ENCODE results near the gene CD244.
A peak's percentile ranks its signal among the peaks of the same experiment; 100 is the strongest.
"Not testable (repeated sequence)": the region's sequence is repeated elsewhere in the genome, so short reads cannot be mapped to it uniquely, and the experiment has no call there.

The CD244 gene

DNA sequence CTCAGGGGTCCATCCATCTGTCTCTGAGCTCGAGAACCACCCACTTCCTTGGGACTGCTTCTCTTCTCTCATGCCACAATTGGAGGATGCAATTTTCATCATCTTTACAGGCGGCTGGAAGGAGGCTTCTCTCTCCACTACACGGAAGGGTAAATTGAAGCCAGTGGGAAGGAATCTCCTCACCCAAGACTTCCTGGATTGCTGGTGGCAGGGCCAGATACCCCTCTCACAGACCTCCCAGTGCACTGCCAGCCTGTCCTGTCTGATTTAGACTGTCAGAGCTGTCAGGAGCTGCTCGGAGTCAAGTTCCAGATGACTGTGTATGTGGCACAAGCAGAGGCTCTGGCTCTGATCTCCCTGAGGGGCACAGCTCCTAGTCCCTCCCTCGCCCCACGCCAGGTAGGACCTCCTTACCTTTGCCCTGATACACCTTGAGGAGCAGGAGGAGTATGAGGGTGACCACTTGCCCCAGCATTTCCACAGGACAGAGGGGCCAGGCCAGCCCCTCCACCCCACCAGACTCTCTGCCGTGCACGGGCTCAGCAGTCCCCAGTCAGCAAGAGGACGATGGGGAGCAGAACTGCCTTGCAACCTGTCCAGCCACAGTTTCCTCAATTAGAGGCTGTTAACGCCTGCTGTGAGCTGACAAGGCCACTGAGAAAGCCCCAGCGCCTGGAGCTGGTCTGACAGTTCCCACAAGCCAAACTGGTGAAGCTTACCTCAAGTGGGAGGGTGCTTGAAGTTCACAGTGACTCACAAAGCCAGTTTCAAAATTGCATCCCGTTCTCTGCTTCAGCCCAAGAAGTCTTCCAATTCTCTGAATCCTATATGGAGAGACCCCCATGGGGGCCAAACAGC is at the start of gene CD244:
Gene CD244 (minus strand): TSS at position 685 of the 858 bp plus-strand sequence. CDS start 210 bp downstream, at position 475.
- DNase-seq (ENCODE audit: low spot score) = peak; percentile 70
- H3K27me3 Mint-ChIP-seq (ENCODE audit: low read depth) = peaks cover 2% of the 10 kb centered on the region
- H3K9me3 Mint-ChIP-seq = no peaks in the 10 kb centered on the region
- H3K4me3 Mint-ChIP-seq = peak within 1 kb of the TSS; percentile 39
- no peaks in the 10 kb centered on the region for H3K36me3 Mint-ChIP-seq (ENCODE audit: low read depth)
- H3K27ac Mint-ChIP-seq = peak within 1 kb of the TSS; percentile 60
- peaks cover 20% of the 10 kb centered on the region for H3K4me1 Mint-ChIP-seq (ENCODE audit: low read depth)

DNA sequence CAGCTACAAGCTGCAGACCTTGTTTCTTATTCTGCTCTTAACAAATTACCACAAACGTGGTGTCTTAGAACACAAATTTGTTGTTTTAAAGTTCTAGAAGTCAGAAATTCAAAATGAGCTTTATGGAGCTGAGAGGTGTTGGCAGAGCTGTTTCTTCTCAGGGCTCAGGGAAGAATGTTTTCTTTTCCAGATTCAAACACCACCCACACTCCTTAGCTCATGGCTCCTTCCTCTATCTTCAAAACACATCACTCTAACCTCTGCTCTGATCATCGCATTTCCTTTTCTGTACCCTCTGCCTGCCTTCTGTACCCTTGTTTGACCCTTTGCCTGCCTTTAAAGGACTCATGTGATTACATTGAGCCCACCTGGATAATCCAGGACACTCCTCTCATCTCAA is 49.2 kb upstream of the CD244 start:
- Mint-ChIP-seq H3K36me3 (ENCODE audit: low read depth) (no peaks in the 10 kb centered on the region), H3K27me3 (ENCODE audit: low read depth) (peaks cover 18% of the 10 kb centered on the region), H3K4me3 (no peak overlapping the region), H3K9me3 (no peaks in the 10 kb centered on the region), H3K27ac (no peak overlapping the region), H3K4me1 (ENCODE audit: low read depth) (no peaks in the 10 kb centered on the region)
- no peak for DNase-seq (ENCODE audit: low spot score)

DNA sequence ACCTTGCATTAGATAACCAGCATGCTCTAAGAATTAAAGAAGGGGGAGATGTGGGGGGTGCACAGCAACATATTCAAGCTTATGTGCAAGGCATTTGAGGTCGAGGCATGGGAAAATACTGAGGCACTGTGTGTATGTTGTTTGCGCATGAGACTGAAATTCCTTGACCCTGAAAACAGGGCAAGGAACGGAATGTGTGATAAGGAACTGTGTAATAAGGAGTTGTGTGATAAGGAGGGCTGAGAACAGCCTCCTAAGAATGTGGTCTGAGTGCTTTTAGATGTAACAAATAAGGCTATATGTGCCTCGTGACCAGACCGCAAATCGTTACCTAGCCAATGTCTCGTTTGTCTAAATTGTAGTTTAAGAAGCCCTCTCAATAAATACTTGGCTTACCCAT is 48.8 kb upstream of the CD244 start:
- H3K4me3 Mint-ChIP-seq = no peak overlapping the region
- no peaks in the 10 kb centered on the region for H3K9me3 Mint-ChIP-seq
- no peak overlapping the region for H3K27ac Mint-ChIP-seq
- no peaks in the 10 kb centered on the region for H3K36me3 Mint-ChIP-seq (ENCODE audit: low read depth)
- peaks cover 13% of the 10 kb centered on the region for H3K27me3 Mint-ChIP-seq (ENCODE audit: low read depth)
- H3K4me1 Mint-ChIP-seq (ENCODE audit: low read depth) = no peaks in the 10 kb centered on the region
- no peak for DNase-seq (ENCODE audit: low spot score)

- Mint-ChIP-seq H3K4me1 (ENCODE audit: low read depth) (no peaks in the 10 kb centered on the region), H3K27me3 (ENCODE audit: low read depth) (peaks cover 4% of the 10 kb centered on the region), H3K4me3 (no peak overlapping the region), H3K36me3 (ENCODE audit: low read depth) (no peaks in the 10 kb centered on the region), H3K9me3 (no peaks in the 10 kb centered on the region), H3K27ac (no peak overlapping the region)
- DNase-seq (ENCODE audit: low spot score) = no peak
Measured at GRCh38 chr1:160910170-160910750, 47.6 kb upstream of the CD244 start.

DNA sequence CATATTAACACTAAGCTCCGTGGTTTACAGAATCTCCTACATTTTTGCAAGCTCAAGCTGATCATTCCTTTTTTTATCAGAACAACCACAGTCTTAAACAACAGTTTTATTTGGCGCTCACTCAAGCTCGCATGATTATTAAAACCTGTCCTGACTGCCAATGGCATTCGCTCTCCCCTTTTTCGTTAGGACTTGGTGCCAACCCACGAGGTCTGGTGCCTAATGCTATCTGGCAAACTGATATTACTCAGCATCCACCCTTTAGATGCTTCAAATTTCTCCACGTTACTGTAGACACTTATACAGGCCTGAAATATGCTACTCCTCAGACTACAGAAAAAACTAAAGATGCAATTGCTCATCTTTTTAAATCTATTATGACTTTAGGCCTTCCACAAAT is 45.3 kb upstream of the CD244 start:
- Mint-ChIP-seq H3K4me1 (ENCODE audit: low read depth) (no peaks in the 10 kb centered on the region), H3K4me3 (no peak overlapping the region), H3K27me3 (ENCODE audit: low read depth) (peaks cover 11% of the 10 kb centered on the region), H3K9me3 (no peaks in the 10 kb centered on the region), H3K27ac (no peak overlapping the region), H3K36me3 (ENCODE audit: low read depth) (no peaks in the 10 kb centered on the region)
- DNase-seq (ENCODE audit: low spot score) = no peak

- Mint-ChIP-seq H3K36me3 (ENCODE audit: low read depth) (no peaks in the 10 kb centered on the region), H3K4me3 (no peak overlapping the region), H3K27me3 (ENCODE audit: low read depth) (peaks cover 20% of the 10 kb centered on the region), H3K9me3 (no peaks in the 10 kb centered on the region), H3K27ac (no peak overlapping the region), H3K4me1 (ENCODE audit: low read depth) (no peaks in the 10 kb centered on the region)
- no peak for DNase-seq (ENCODE audit: low spot score)
Measured at GRCh38 chr1:160905617-160905989, 42.9 kb upstream of the CD244 start.

GRCh38 chr1:160904783-160905616 is 42.3 kb upstream of the CD244 start:
- Mint-ChIP-seq H3K4me3 (no peak overlapping the region), H3K4me1 (ENCODE audit: low read depth) (no peaks in the 10 kb centered on the region), H3K27me3 (ENCODE audit: low read depth) (peaks cover 21% of the 10 kb centered on the region), H3K9me3 (no peaks in the 10 kb centered on the region), H3K36me3 (ENCODE audit: low read depth) (no peaks in the 10 kb centered on the region), H3K27ac (no peak overlapping the region)
- DNase-seq (ENCODE audit: low spot score) = no peak

GRCh38 chr1:160902251-160902650 is 39.6 kb upstream of the CD244 start:
- peaks cover 39% of the 10 kb centered on the region for H3K27me3 Mint-ChIP-seq (ENCODE audit: low read depth)
- not testable (repeated sequence) for H3K4me1 Mint-ChIP-seq (ENCODE audit: low read depth); H3K4me3 Mint-ChIP-seq; DNase-seq (ENCODE audit: low spot score); H3K36me3 Mint-ChIP-seq (ENCODE audit: low read depth); H3K9me3 Mint-ChIP-seq; H3K27ac Mint-ChIP-seq

DNA sequence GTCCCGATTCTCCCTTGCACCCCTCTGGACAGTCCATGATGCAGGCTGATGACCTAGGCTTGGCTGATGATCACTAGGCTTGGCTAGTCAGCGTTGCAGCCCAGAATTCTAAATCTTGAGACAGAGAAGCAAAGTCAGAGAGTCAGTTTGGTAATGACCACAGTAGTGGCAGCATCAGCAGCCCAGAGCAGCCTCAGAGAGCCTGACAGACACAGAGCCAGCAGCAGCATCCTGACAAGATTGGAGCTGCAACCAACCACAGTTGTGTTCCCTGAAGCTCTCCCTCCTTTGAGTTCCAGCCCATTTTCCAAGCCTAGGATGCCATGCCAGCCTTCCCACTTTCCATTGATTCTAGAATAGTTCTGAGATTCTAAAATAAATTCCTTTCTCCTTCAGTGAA is 39.1 kb upstream of the CD244 start:
- Mint-ChIP-seq H3K4me1 (ENCODE audit: low read depth) (no peaks in the 10 kb centered on the region), H3K9me3 (no peaks in the 10 kb centered on the region), H3K36me3 (ENCODE audit: low read depth) (no peaks in the 10 kb centered on the region), H3K4me3 (no peak overlapping the region), H3K27ac (no peak overlapping the region), H3K27me3 (ENCODE audit: low read depth) (peaks cover 42% of the 10 kb centered on the region)
- DNase-seq (ENCODE audit: low spot score) = no peak

- not testable (repeated sequence) for H3K4me1 Mint-ChIP-seq (ENCODE audit: low read depth); H3K27ac Mint-ChIP-seq; DNase-seq (ENCODE audit: low spot score); H3K36me3 Mint-ChIP-seq (ENCODE audit: low read depth); H3K9me3 Mint-ChIP-seq; H3K4me3 Mint-ChIP-seq
- H3K27me3 Mint-ChIP-seq (ENCODE audit: low read depth) = peaks cover 52% of the 10 kb centered on the region
Measured at GRCh38 chr1:160900683-160901082, 38.0 kb upstream of the CD244 start.

DNA sequence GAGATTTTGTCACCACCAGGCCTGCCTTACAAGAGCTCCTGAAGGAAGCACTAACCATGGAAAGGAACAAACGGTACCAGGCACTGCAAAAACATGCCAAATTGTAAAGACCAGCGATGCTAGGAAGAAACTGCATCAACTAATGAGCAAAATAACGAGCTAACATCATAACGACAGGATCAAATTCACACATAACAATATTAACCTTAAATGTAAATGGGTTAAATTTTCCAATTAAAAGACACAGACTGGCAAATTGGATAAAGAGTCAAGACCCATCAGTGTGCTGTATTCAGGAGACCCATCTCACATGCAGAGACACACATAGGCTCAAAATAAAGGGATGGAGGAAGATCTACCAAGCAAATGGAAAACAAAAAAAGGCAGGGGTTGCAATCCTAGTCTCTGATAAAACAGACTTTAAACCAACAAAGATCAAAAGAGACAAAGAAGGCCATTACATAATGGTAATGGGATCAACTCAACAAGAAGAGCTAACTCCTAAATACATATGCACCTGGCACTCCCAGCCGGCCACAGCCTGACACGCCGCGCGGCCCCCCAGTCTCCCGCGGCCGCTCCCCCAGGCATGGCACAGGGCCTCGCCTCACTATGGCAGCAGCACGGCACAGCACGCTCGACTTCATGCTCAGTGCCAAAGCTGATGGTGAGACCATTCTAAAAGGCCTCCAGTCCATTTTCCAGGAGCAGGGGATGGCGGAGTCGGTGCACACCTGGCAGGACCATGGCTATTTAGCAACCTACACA is 31.9 kb upstream of the CD244 start:
- Mint-ChIP-seq H3K9me3 (peaks cover 13% of the 10 kb centered on the region), H3K27me3 (ENCODE audit: low read depth) (peaks cover 72% of the 10 kb centered on the region)
- DNase-seq (ENCODE audit: low spot score); H3K36me3 Mint-ChIP-seq (ENCODE audit: low read depth); H3K4me1 Mint-ChIP-seq (ENCODE audit: low read depth); H3K27ac Mint-ChIP-seq; H3K4me3 Mint-ChIP-seq: not testable (repeated sequence)

GRCh38 chr1:160891474-160891873 is 28.8 kb upstream of the CD244 start:
- peaks cover 55% of the 10 kb centered on the region for H3K27me3 Mint-ChIP-seq (ENCODE audit: low read depth)
- no peaks in the 10 kb centered on the region for H3K4me1 Mint-ChIP-seq (ENCODE audit: low read depth)
- no peaks in the 10 kb centered on the region for H3K36me3 Mint-ChIP-seq (ENCODE audit: low read depth)

DNA sequence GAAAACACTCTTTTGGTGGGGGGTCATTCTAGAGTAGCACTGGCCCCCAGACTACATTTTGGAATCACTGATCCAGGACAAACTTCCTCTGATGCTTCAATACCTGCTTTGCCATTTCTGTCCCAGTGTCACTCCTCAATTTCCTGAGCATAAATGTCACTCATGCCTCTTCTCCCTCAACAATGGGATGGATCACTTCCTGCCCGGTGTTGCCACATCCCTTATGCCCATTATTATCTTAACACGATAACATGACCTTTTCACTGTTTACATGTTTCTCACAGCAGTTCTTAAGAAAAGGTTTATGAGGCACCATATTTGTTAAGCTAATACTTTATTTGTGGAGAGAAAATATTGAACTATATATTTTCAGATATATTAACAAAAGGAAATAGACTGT is 26.2 kb upstream of the CD244 start:
- no peak for DNase-seq (ENCODE audit: low spot score)
- H3K27ac Mint-ChIP-seq = no peak overlapping the region
- H3K9me3 Mint-ChIP-seq = peaks cover 4% of the 10 kb centered on the region
- H3K4me1 Mint-ChIP-seq (ENCODE audit: low read depth) = peaks cover 6% of the 10 kb centered on the region
- H3K4me3 Mint-ChIP-seq = no peak overlapping the region
- H3K36me3 Mint-ChIP-seq (ENCODE audit: low read depth) = no peaks in the 10 kb centered on the region
- H3K27me3 Mint-ChIP-seq (ENCODE audit: low read depth) = peaks cover 36% of the 10 kb centered on the region

More at GRCh38 chr1:160891474-160891873, 28.8 kb upstream of the CD244 start:
- peaks cover 13% of the 10 kb centered on the region for H3K9me3 Mint-ChIP-seq
- no peak overlapping the region for H3K4me3 Mint-ChIP-seq
- H3K27ac Mint-ChIP-seq = no peak overlapping the region
- DNase-seq (ENCODE audit: low spot score) = no peak

All from T-helper 2 cell treated with Interferon-gamma antibody and Interleukin-4, amounts not matched to agents 5 μg/mL and 100 μg/mL, for 36 hours (primary cell).